HEK293T (cell line): ENCODE measurements around the gene EEF1A1.
"Not testable (repeated sequence)": the region's sequence is repeated elsewhere in the genome, so short reads cannot be mapped to it uniquely, and the experiment has no call there.

Source experiments
- CTCF ChIA-PET: fragments of 350-600 bp; formaldehyde crosslinking; extraction: SDS; loops from one replicate; lab custom pipeline; 2021; ENCODE audit warnings: antibody characterized with exemption, inconsistent platforms; lab: Yijun Ruan, JAX
- POLR2A ChIA-PET: fragments of 350-600 bp; formaldehyde crosslinking; extraction: SDS; loops from one replicate; lab custom pipeline; 2020; ENCODE audit warnings: antibody characterized with exemption, inconsistent platforms; lab: Yijun Ruan, JAX
- DNase-seq: peaks from one replicate; pipeline ENCODE4 v3.0.0; 2012; ENCODE audit warnings: mixed read lengths; ENCODE audit errors: extremely low spot score
- ARNT ChIP-seq: fragments of 450-650 bp; IDR thresholded peaks from 2 replicates; pipeline ENCODE4 v1.6.1; 2017; ENCODE audit warnings: mild to moderate bottlenecking
- BHLHE40 ChIP-seq: fragments of 450-650 bp; IDR thresholded peaks from 2 replicates; pipeline ENCODE4 v1.6.1; 2016; ENCODE audit warnings: mild to moderate bottlenecking, moderate library complexity, borderline replicate concordance
- CTBP1 ChIP-seq: fragments of 450-650 bp; IDR thresholded peaks from 2 replicates; pipeline ENCODE4 v1.6.1; 2016; ENCODE audit warnings: borderline replicate concordance
- ELF4 ChIP-seq: fragments of 450-650 bp; IDR thresholded peaks from 2 replicates; pipeline ENCODE4 v1.6.1; 2017; ENCODE audit warnings: antibody characterized with exemption
- FOXA1 ChIP-seq: fragments of 450-650 bp; IDR thresholded peaks from 2 replicates; pipeline ENCODE4 v1.6.1; 2016; ENCODE audit warnings: mild to moderate bottlenecking
- FOXK2 ChIP-seq: fragments of 450-650 bp; IDR thresholded peaks from 2 replicates; pipeline ENCODE4 v1.6.1; 2016; ENCODE audit warnings: mild to moderate bottlenecking
- FOXM1 ChIP-seq: fragments of 450-650 bp; IDR thresholded peaks from 2 replicates; pipeline ENCODE4 v1.6.1; 2017; ENCODE audit warnings: mild to moderate bottlenecking, borderline replicate concordance
- HDGF ChIP-seq: fragments of 450-650 bp; IDR thresholded peaks from 2 replicates; pipeline ENCODE4 v1.6.1; 2017; ENCODE audit warnings: antibody characterized with exemption, borderline replicate concordance
- L3MBTL2 ChIP-seq: fragments of 450-650 bp; conservative IDR thresholded peaks from 2 replicates; pipeline ENCODE4 v1.6.1; 2016; ENCODE audit warnings: mild to moderate bottlenecking
- LEF1 ChIP-seq: fragments of 450-650 bp; IDR thresholded peaks from 2 replicates; pipeline ENCODE4 v1.6.1; 2017; ENCODE audit warnings: mild to moderate bottlenecking, borderline replicate concordance
- NFRKB ChIP-seq: fragments of 450-650 bp; IDR thresholded peaks from 2 replicates; pipeline ENCODE4 v1.6.1; 2016; ENCODE audit warnings: mild to moderate bottlenecking, moderate library complexity
- SP1 ChIP-seq: fragments of 450-650 bp; IDR thresholded peaks from 2 replicates; pipeline ENCODE4 v1.6.1; 2017
- SUZ12 ChIP-seq: fragments of 450-650 bp; IDR thresholded peaks from 2 replicates; pipeline ENCODE4 v1.6.1; 2016; ENCODE audit warnings: mild to moderate bottlenecking
- TARDBP ChIP-seq: fragments of 450-650 bp; IDR thresholded peaks from 2 replicates; pipeline ENCODE4 v1.6.1; 2016
- ZNF384 ChIP-seq: fragments of 450-650 bp; IDR thresholded peaks from 2 replicates; pipeline ENCODE4 v1.6.1; 2016
- TF ChIP-seq, protein P1 (sequence below): fragments of 450-650 bp; IDR thresholded peaks from 2 replicates; pipeline ENCODE4 v1.6.1; 2016

EEF1A1 gene

GRCh38 chr6:73511796-73512195 lies 9.0 kb downstream of the EEF1A1 start:
- ChIA-PET CTCF (interaction anchor here (0.6 kb wide), 1 partner anchor 79 kb away, joined by 6 read pairs; no protein-coding TSS in a partner anchor), POLR2A (interaction anchor here (2.0 kb wide), 1 partner anchor 9 kb away, joined by 10 read pairs; the partner anchor contains the start of gene EEF1A1)
- DNase-seq: no peak

DNA sequence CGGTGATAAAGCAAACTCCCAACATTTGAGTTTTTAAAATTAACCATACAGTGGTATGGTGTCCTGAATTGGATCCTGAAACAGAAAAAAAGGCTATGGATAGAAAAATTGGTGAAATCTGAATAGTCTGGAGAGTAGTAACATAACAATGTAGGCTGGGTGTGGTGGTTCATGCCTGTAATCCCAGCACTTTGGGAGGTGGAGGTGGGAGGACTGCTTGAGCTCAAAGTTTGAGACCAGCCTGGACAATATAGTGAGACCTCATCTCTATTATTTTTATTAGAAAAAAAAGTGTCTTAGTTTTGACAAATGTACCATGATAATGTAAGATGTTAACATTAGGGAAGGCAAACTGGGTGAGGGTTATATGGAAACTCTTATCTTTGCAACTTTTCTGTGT lies 11.0 kb downstream of the EEF1A1 start:
- TF ChIP-seq FOXM1: no peak
- TF ChIP-seq ZNF384: no peak
- no peak for TF ChIP-seq ELF4
- no peak for TF ChIP-seq L3MBTL2
- no peak for TF ChIP-seq NFRKB
- no peak for TF ChIP-seq SUZ12
- no peak for TF ChIP-seq HDGF
- TF ChIP-seq, protein P1, sequence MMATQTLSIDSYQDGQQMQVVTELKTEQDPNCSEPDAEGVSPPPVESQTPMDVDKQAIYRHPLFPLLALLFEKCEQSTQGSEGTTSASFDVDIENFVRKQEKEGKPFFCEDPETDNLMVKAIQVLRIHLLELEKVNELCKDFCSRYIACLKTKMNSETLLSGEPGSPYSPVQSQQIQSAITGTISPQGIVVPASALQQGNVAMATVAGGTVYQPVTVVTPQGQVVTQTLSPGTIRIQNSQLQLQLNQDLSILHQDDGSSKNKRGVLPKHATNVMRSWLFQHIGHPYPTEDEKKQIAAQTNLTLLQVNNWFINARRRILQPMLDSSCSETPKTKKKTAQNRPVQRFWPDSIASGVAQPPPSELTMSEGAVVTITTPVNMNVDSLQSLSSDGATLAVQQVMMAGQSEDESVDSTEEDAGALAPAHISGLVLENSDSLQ: no peak
- TF ChIP-seq ARNT: no peak
- TF ChIP-seq BHLHE40: no peak
- TF ChIP-seq TARDBP: no peak
- TF ChIP-seq FOXK2: no peak
- TF ChIP-seq LEF1: no peak
- no peak for TF ChIP-seq CTBP1
- TF ChIP-seq SP1: no peak
- no peak for DNase-seq
- CTCF ChIA-PET: no interaction called here
- POLR2A ChIA-PET: interaction anchor here (1.1 to 1.6 kb wide), 2 partner anchors 11 to 48 kb away, joined by 3 to 7 read pairs; partner anchors contain the start of genes EEF1A1 and MTO1

More at GRCh38 chr6:73511796-73512195, 9.0 kb downstream of the EEF1A1 start:
- no peak for TF ChIP-seq NFRKB
- no peak for TF ChIP-seq FOXK2
- TF ChIP-seq, protein P1: no peak
- no peak for TF ChIP-seq SP1
- no peak for TF ChIP-seq FOXM1
- TF ChIP-seq TARDBP: no peak
- no peak for TF ChIP-seq LEF1
- TF ChIP-seq HDGF: no peak

DNA sequence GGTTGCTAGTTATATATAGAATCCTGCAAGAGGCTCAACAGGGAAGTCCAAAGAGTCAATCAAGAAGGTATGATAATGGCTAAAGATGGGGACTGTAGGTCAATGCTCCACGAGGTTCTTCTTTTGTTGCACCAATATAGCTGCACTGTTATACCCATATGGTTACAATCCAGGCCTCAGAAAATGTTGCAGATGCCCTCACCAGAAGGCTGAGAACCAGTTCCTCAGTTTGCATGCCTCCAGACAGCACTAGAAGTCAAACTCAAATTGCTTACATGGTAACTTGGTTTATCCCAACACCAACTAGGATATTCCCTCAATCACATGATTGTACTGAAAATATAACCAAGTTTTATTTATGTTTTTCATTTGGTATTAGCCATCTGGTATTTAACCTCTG lies 12.1 kb downstream of the EEF1A1 start:
- ChIA-PET CTCF (interaction anchor here (0.7 kb wide), 1 partner anchor 71 kb away, joined by 6 read pairs; no protein-coding TSS in a partner anchor), POLR2A (interaction anchor here (1.1 to 1.6 kb wide), 2 partner anchors 12 to 47 kb away, joined by 3 to 7 read pairs; partner anchors contain the start of genes EEF1A1 and MTO1)
- DNase-seq: no peak
- TF ChIP-seq NFRKB (no peak), CTBP1 (no peak), ZNF384 (no peak), FOXK2 (no peak), FOXA1 (no peak), ARNT (no peak), SUZ12 (no peak), LEF1 (no peak), TARDBP (no peak), ELF4 (no peak), FOXM1 (no peak)
- TF ChIP-seq, protein P1: no peak

- TF ChIP-seq FOXK2: no peak
- no peak for TF ChIP-seq BHLHE40
- no peak for TF ChIP-seq SUZ12
- TF ChIP-seq NFRKB: no peak
- no peak for TF ChIP-seq LEF1
- TF ChIP-seq ELF4: no peak
- no peak for TF ChIP-seq TARDBP
- TF ChIP-seq FOXM1: no peak
- no peak for TF ChIP-seq SP1
- TF ChIP-seq ZNF384: no peak
- no peak for TF ChIP-seq FOXA1
- no peak for TF ChIP-seq CTBP1
- TF ChIP-seq, protein P1: no peak
- TF ChIP-seq HDGF: no peak
- TF ChIP-seq L3MBTL2: no peak
- no peak for TF ChIP-seq ARNT
- POLR2A ChIA-PET: no interaction called here
- no peak for DNase-seq
- CTCF ChIA-PET: no interaction called here
These were observed 14.6 kb downstream of the EEF1A1 start for GRCh38 chr6:73506246-73506645.

GRCh38 chr6:73505705-73506104 lies 15.1 kb downstream of the EEF1A1 start:
- CTCF ChIA-PET, DNase-seq, POLR2A ChIA-PET: not testable (repeated sequence)

GRCh38 chr6:73505142-73505541 lies 15.7 kb downstream of the EEF1A1 start:
- DNase-seq: no peak
- ChIA-PET CTCF (no interaction called here), POLR2A (interaction anchor here (0.8 kb wide), 1 partner anchor 9 kb away, joined by 3 read pairs; no protein-coding TSS in a partner anchor)
- TF ChIP-seq LEF1: no peak
- no peak for TF ChIP-seq TARDBP
- TF ChIP-seq FOXA1: no peak
- TF ChIP-seq SP1: no peak
- no peak for TF ChIP-seq L3MBTL2
- no peak for TF ChIP-seq ZNF384
- no peak for TF ChIP-seq ARNT
- no peak for TF ChIP-seq FOXM1
- no peak for TF ChIP-seq CTBP1
- TF ChIP-seq HDGF: no peak
- no peak for TF ChIP-seq NFRKB
- no peak for TF ChIP-seq BHLHE40
- TF ChIP-seq, protein P1: no peak
- TF ChIP-seq ELF4: no peak
- no peak for TF ChIP-seq SUZ12
